Measurements from ENCODE around the gene MAPK12. TPM values are rescaled to one million over a fixed set of nuclear protein-coding genes. Genes with fewer than 3 reads are reported as not detected.

Gene MAPK12
- total RNA-seq, 2 donors from 2014 or later = 3.9 to 4.6 TPM

GRCh38 chr22:50299785-50300619 is 38.5 kb upstream of the MAPK12 start:
- H3K4me1 ChIP-seq = peaks cover 96% of the 10 kb centered on the region
- H3K27me3 ChIP-seq = no peaks in the 10 kb centered on the region
- intact Hi-C loops (cut with DNase I) = no loop called here
- no peaks in the 10 kb centered on the region for H3K36me3 ChIP-seq (replicated peaks in 1 of 2; ENCODE audit: insufficient read depth in 1 of 2, low read depth in 2 of 2)
- no peaks in the 10 kb centered on the region for H3K9me3 ChIP-seq
- no peak overlapping the region for H3K4me3 ChIP-seq
- ATAC-seq (no peak), DNase-seq (no peak)
- WGBS, 2 donors = 49 to 80% methylated on average over 6 to 84 of the region's 93 CpGs
- H3K27ac ChIP-seq = peak overlapping the region in 3 of 4 donors; percentile 56 to 91 (median 89)
- TF ChIP-seq POLR2A (IDR thresholded peaks at IDR 0.05) = no peak
- TF ChIP-seq, protein P1, sequence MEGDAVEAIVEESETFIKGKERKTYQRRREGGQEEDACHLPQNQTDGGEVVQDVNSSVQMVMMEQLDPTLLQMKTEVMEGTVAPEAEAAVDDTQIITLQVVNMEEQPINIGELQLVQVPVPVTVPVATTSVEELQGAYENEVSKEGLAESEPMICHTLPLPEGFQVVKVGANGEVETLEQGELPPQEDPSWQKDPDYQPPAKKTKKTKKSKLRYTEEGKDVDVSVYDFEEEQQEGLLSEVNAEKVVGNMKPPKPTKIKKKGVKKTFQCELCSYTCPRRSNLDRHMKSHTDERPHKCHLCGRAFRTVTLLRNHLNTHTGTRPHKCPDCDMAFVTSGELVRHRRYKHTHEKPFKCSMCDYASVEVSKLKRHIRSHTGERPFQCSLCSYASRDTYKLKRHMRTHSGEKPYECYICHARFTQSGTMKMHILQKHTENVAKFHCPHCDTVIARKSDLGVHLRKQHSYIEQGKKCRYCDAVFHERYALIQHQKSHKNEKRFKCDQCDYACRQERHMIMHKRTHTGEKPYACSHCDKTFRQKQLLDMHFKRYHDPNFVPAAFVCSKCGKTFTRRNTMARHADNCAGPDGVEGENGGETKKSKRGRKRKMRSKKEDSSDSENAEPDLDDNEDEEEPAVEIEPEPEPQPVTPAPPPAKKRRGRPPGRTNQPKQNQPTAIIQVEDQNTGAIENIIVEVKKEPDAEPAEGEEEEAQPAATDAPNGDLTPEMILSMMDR (IDR thresholded peaks at IDR 0.05) = no peak

- TF ChIP-seq POLR2A (IDR thresholded peaks at IDR 0.05) = no peak
- TF ChIP-seq, protein P1 (IDR thresholded peaks at IDR 0.05) = no peak
- Histone ChIP-seq H3K36me3 (replicated peaks in 1 of 2; ENCODE audit: insufficient read depth in 1 of 2, low read depth in 2 of 2) (no peaks in the 10 kb centered on the region), H3K4me3 (no peak overlapping the region), H3K4me1 (peaks cover 96% of the 10 kb centered on the region), H3K27me3 (no peaks in the 10 kb centered on the region), H3K9me3 (no peaks in the 10 kb centered on the region), H3K27ac (peak overlapping the region; percentile 42 to 91 (median 72))
- 59 to 76% methylated on average over 25 to 44 of the region's 59 CpGs for WGBS, 2 donors
- ATAC-seq (no peak), DNase-seq (no peak)
- intact Hi-C loops (cut with DNase I) = no loop called here
These were observed 37.7 kb upstream of the MAPK12 start for GRCh38 chr22:50298937-50299784.

DNA sequence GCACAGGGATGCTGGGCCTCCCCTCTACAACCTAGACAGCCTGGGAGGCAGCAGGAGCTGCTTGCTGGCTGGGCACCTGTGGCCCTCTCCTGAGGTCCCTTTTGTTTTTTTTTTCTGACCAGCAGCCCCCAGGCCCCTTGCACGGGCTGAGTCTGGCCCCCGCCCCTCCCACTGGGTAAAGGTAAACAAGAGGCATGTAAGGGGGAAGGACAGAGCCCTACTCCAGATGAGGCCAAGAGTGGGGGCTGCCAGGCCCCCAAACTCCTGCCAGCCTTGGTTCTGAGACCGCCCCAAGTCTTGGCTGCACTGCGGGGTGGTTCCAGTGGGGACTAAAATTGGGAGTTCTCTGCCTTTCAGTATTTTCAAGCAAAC is 36.8 kb upstream of the MAPK12 start:
- DNase-seq (no peak), ATAC-seq (no peak)
- TF ChIP-seq, protein P1 (IDR thresholded peaks at IDR 0.05) = no peak
- no peak for TF ChIP-seq POLR2A (IDR thresholded peaks at IDR 0.05)
- H3K27me3 ChIP-seq = no peaks in the 10 kb centered on the region
- H3K4me1 ChIP-seq = peaks cover 96% of the 10 kb centered on the region
- no peak overlapping the region for H3K4me3 ChIP-seq
- H3K27ac ChIP-seq = peak overlapping the region in 3 of 4 donors; percentile 56 to 89 (median 86)
- H3K9me3 ChIP-seq = no peaks in the 10 kb centered on the region
- no peaks in the 10 kb centered on the region for H3K36me3 ChIP-seq (replicated peaks in 1 of 2; ENCODE audit: insufficient read depth in 1 of 2, low read depth in 2 of 2)
- WGBS, 2 donors = 70 to 78% methylated on average over 4 of the region's 4 CpGs
- intact Hi-C loops (cut with DNase I) = no loop called here

DNA sequence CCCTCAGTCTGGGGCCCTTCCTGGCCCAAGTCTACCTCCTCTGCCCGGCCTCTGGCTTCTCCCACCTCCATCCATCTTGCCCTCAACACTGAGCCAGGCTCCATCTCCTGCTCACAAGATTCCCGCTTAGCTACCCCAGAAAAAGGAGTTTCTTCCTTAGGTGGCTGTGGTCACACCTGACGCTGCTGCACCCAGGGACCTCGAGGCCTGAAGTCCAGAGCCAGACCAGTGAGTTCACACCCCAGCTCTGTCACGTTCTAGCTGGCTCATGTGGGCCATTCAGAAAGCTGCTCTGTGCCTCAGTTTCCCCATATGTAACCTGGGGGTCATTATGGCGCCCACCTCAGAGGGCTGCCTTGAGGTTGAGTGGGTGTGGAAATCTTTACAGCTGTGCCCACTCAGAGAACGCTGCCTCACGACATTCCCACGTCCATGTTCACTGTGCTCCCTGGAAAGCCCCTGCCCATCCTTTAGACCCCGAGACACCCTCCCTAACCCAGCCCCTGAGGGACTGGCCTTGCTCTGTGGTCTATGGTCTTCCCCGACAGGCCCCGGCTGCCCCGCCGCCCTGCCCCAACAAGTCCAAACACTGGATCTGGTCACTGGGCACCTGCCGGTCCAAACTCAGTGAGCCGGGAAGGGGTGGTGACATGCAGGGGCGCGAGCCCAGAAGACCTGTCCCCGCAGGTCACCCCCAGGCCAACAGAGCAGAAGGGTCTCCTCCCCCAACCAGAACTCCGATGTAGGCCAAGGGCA is 36.2 kb upstream of the MAPK12 start:
- ATAC-seq = no peak
- intact Hi-C loops (cut with DNase I) = no loop called here
- WGBS, 2 donors = 84 to 89% methylated on average over 16 to 19 of the region's 20 CpGs
- no peak for DNase-seq
- Histone ChIP-seq H3K4me3 (no peak overlapping the region), H3K4me1 (peaks cover 96% of the 10 kb centered on the region), H3K27me3 (no peaks in the 10 kb centered on the region), H3K9me3 (no peaks in the 10 kb centered on the region), H3K36me3 (replicated peaks in 1 of 2; ENCODE audit: insufficient read depth in 1 of 2, low read depth in 2 of 2) (no peaks in the 10 kb centered on the region), H3K27ac (peak overlapping the region in 3 of 4 donors; percentile 56 to 89 (median 86))
- TF ChIP-seq, protein P1 (IDR thresholded peaks at IDR 0.05) = no peak
- TF ChIP-seq POLR2A (IDR thresholded peaks at IDR 0.05) = no peak
